Nasal cavity respiratory epithelium epithelial cell of viscerocranial mucosa (primary cell): Measurements from ENCODE around the gene RETREG3. TPM values are rescaled to one million over a fixed set of nuclear protein-coding genes. Genes with fewer than 3 reads are reported as not detected.

Experiments used
- total RNA-seq: library from RNA; depleted of rRNA; stranded (reverse); fragments of >200 nt; gene quantifications from 2 replicates; pipeline ENCODE4 v1.2.3, GENCODE V29; 2014

The RETREG3 gene
- total RNA-seq: 77.7 and 78.3 TPM in 2 replicates

DNA sequence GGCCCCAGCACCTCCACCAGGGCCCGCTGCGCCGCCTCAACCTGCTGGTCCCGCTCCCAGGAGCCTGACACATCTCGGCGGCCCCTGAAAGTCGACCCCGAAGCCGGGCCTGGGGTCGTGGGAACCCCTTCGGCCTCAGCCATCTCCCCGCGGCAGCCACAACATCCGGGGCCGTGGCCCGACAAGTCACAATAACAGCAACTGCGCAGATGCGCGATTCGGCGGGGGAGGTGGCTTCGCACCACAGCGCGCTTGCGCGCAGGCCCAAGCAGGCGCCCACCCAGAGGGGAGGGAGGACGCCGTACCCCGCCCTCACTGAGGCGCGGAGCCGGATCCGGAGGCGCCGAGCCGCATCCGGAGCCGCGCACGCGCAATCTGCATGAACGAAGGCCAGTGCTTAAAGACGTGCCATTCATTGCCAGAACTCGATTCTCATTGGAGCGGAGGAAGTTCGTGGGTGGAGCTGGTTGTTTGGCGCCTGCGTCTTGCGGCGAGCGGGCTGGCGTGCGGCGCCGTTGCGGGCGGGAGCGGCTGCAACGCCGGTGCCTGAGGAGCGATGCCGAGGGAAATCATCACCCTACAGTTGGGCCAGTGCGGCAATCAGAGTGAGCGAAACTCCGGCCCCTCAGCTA lies at the start of gene RETREG3, which contains the start of gene TUBG1:
Gene RETREG3 (minus strand): TSS at position 193 of the 632 bp plus-strand sequence. CDS start 50 bp downstream, at position 143.
Gene TUBG1 (plus strand): TSS at position 502 of the 632 bp plus-strand sequence. CDS start 55 bp downstream, at position 557.

DNA sequence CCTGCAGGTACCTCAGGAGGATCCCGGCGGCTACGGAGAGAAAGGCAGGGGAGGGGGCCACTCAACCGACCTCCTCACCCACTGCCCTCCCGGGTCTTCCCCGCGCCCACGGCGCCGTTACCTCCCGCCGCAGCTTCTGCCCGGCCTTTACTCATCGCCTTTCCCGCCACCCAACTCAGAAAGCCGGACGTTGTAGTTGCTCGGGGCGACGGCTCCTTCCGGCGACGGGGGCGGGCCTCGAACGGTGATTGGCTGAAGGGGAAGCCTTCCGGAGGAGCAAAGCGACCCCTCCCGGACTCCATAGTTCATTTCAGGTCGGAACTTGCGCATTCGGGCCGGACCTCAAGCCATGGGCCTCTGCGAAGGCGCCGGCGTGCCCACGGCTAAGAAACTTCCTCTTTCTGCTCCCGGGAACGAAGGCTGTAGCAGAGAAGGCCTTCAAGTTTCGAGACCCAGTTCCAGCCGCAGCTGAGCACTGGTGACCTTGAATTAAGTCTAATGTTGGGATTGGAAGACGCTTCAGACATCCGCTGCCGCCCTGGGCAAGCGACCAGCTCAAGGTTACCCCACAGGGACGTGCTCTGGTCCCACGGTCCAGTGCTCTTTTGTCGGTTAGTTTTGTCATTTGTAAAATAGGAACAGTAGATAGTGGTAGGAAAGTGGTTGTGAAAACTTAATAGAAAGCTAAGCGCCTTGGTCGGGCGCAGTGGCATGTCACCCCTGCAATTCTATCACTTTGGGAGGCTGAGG lies 31.5 kb downstream of the RETREG3 start, which contains the start of gene PSMC3IP:
Gene PSMC3IP (minus strand): TSS at position 198 of the 750 bp plus-strand sequence. CDS start 43 bp downstream, at position 155.

DNA sequence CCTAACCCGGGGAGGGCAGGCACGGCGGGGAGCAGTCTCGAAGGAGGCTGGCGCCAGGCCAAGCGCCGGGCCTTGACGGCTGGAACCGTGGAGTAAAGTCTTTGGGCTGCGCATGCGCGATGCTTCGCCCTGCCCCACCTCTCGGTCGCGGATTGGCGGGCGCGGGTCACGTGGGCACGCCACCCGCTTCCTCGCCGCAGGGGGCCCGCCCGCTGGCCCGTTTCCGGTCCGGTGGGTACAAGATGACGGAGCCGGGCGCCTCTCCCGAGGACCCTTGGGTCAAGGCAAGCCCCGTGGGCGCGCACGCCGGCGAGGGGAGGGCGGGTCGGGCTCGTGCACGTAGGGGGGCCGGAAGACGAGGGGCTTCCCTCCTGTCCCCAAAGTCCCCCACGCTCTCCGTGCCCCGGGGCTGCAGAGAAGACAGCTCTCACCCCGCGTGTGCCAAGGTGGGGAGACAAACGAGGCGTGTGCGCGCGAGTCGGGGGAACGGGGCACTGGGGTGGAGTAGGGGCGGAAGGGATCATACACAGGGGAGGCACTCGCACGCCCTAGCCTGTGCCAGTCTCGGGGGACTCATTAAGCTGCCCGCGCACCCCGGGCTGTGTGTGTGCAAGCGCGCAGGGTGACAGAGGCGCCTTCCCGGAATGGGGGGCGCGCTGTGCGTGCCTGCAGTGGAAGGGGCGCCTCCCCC lies 42.1 kb downstream of the RETREG3 start, which contains the start of gene MLX:
Gene MLX (plus strand): TSS at position 218 of the 691 bp plus-strand sequence. CDS start 25 bp downstream, at position 243.

GRCh38 chr17:42561897-42562387 lies 47.2 kb downstream of the RETREG3 start, which contains the start of gene COASY:
TSS of gene COASY (plus strand) at chr17:42562148. CDS start at chr17:42562623, 475 bp downstream.

DNA sequence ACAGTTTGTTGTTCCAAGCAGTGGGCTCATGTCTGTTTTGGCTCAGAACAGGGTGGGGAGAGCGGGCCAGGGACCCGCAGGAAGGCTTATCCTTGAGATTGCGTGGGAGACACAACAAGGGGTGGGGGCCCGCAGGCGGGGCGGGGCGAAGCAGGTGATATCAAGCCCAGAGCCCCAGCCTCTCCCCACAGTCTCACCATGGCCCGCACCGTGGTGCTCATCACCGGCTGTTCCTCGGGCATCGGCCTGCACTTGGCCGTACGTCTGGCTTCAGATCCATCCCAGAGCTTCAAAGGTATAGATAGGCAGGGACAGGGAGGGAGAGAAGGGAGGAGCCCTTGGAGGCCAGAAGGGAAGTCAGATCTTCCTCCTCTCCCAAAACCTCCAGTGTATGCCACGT lies 56.4 kb downstream of the RETREG3 start, which contains the start of gene HSD17B1:
Gene HSD17B1 (plus strand): TSS at position 188 of the 400 bp plus-strand sequence. CDS start 11 bp downstream, at position 199.

GRCh38 chr17:42536048-42536371 lies 73.2 kb downstream of the RETREG3 start, which contains the start of gene NAGLU:
TSS of gene NAGLU (plus strand) at chr17:42536241. CDS start at chr17:42536273, 32 bp downstream.

Other genes starting within 250 kb of the RETREG3 start
- gene STAT3, start 220.9 kb downstream of the RETREG3 start, total RNA-seq: 59.5 and 169 TPM in 2 replicates
- gene CAVIN1, start 186.1 kb downstream of the RETREG3 start, total RNA-seq: 97.4 and 146 TPM in 2 replicates
- gene ATP6V0A1, start 150.5 kb downstream of the RETREG3 start, total RNA-seq: 24.9 and 59.1 TPM in 2 replicates
- 11.6 and 13.5 TPM in 2 replicates for gene NAGLU, start 73.1 kb downstream of the RETREG3 start, total RNA-seq
- 2.7 and 3.4 TPM in 2 replicates for gene HSD17B1, start 56.5 kb downstream of the RETREG3 start, total RNA-seq
- 18.5 and 39.4 TPM in 2 replicates for gene COASY, start 47.2 kb downstream of the RETREG3 start, total RNA-seq
- gene MLX, start 42.3 kb downstream of the RETREG3 start, total RNA-seq: 34.9 and 38.1 TPM in 2 replicates
- 1.4 and 1.9 TPM in 2 replicates for gene PSMC3IP, start 31.6 kb downstream of the RETREG3 start, total RNA-seq
- gene TUBG1, start 309 bp upstream of the RETREG3 start, total RNA-seq: 11.3 and 27.1 TPM in 2 replicates
- gene TUBG2, start 49.9 kb upstream of the RETREG3 start, total RNA-seq: 3.4 and 5.3 TPM in 2 replicates
- gene PLEKHH3, start 67.6 kb upstream of the RETREG3 start, total RNA-seq: 16.4 and 31.0 TPM in 2 replicates
- gene CCR10, start 72.5 kb upstream of the RETREG3 start, total RNA-seq: under 0.01 and 0.21 TPM in 2 replicates
- gene CNTNAP1, start 73.2 kb upstream of the RETREG3 start, total RNA-seq: under 0.01 and 0.71 TPM in 2 replicates
- 13.0 and 17.4 TPM in 2 replicates for gene EZH1, start 135.7 kb upstream of the RETREG3 start, total RNA-seq
- gene RAMP2, start 151.9 kb upstream of the RETREG3 start, total RNA-seq: not detected in 2 replicates
- 52.1 and 66.3 TPM in 2 replicates for gene VPS25, start 164.1 kb upstream of the RETREG3 start, total RNA-seq
- gene WNK4, start 171.2 kb upstream of the RETREG3 start, total RNA-seq: under 0.01 and 0.57 TPM in 2 replicates
- 32.1 and 41.7 TPM in 2 replicates for gene COA3, start 189.3 kb upstream of the RETREG3 start, total RNA-seq
- not detected in 2 replicates for gene CNTD1, start 189.5 kb upstream of the RETREG3 start, total RNA-seq
- 118 and 125 TPM in 2 replicates for gene BECN1, start 214.9 kb upstream of the RETREG3 start, total RNA-seq
- gene PSME3, start 224.0 kb upstream of the RETREG3 start, total RNA-seq: 86.5 and 115 TPM in 2 replicates
- gene AOC2, start 235.2 kb upstream of the RETREG3 start, total RNA-seq: 0.68 and 2.7 TPM in 2 replicates
- under 0.01 and 0.57 TPM in 2 replicates for gene AOC3, start 241.8 kb upstream of the RETREG3 start, total RNA-seq